Left ventricle myocardium inferior (tissue), 1 donor: ENCODE results near the gene COL7A1. TPM values are rescaled to one million over a fixed set of nuclear protein-coding genes. Genes with fewer than 3 reads are reported as not detected.

Source experiments
- DNase-seq: peaks from one replicate; pipeline ENCODE4 v3.0.0-alpha.2; 2020
- H3K27ac ChIP-seq: fragments of 200-600 bp; replicated peaks from 2 replicates; pipeline ENCODE4 v1.8.0; 2021
- H3K27me3 ChIP-seq: fragments of 200-600 bp; 2 replicates; pipeline ENCODE4 v1.8.0; 2021; ENCODE audit warnings: low read depth
- H3K36me3 ChIP-seq: fragments of 200-600 bp; 2 replicates; pipeline ENCODE4 v1.8.0; 2021
- H3K4me1 ChIP-seq: fragments of 200-600 bp; 2 replicates; pipeline ENCODE4 v1.8.0; 2021
- H3K4me3 ChIP-seq: fragments of 200-600 bp; 2 replicates; pipeline ENCODE4 v1.8.0; 2021; ENCODE audit warnings: mild to moderate bottlenecking, moderate library complexity
- H3K9me3 ChIP-seq: fragments of 200-600 bp; replicated peaks from 2 replicates; pipeline ENCODE4 v1.8.0; 2021
- CTCF ChIP-seq: fragments of 200-600 bp; IDR thresholded peaks from 2 replicates; pipeline ENCODE4 v1.8.0; 2021; ENCODE audit warnings: antibody characterized with exemption, mild to moderate bottlenecking, borderline replicate concordance
- intact Hi-C: fragments of 100-400 bp; cut with micrococcal nuclease; formaldehyde crosslinking; loops from one replicate; pipeline ENCODE4 v1.11.0; 2022
- total RNA-seq: library from RNA; stranded (reverse); fragmentation: NEBNext Ultra II Directional; extraction: Animal tissue kit (Norgen Biotek cat#: 25700); gene quantifications from one replicate; pipeline ENCODE4 v1.2.1, GENCODE V29; 2021
- donor health status: DM: no; HTN: yes; CAD: no; lungs with severe emphysema.

The COL7A1 gene
- total RNA-seq, 1 donor from 2014 or later: 24.4 TPM

GRCh38 chr3:48587686-48588085, 7.4 kb downstream of the COL7A1 start:
- Histone ChIP-seq H3K4me1 (no peaks in the 10 kb centered on the region), H3K9me3 (no peaks in the 10 kb centered on the region), H3K27ac (no peak overlapping the region), H3K27me3 (no peaks in the 10 kb centered on the region), H3K36me3 (peaks cover 44% of the 10 kb centered on the region), H3K4me3 (no peak overlapping the region)
- TF ChIP-seq CTCF: no peak
- DNase-seq: no peak
- intact Hi-C loops: no loop called here

GRCh38 chr3:48585411-48585810, 9.7 kb downstream of the COL7A1 start:
- no peak for TF ChIP-seq CTCF

GRCh38 chr3:48584836-48585235, 10.3 kb downstream of the COL7A1 start:
- Histone ChIP-seq H3K4me3 (no peak overlapping the region), H3K27ac (no peak overlapping the region), H3K4me1 (no peaks in the 10 kb centered on the region), H3K36me3 (peaks cover 39% of the 10 kb centered on the region), H3K9me3 (no peaks in the 10 kb centered on the region), H3K27me3 (no peaks in the 10 kb centered on the region)
- no peak for DNase-seq
- intact Hi-C loops: no loop called here
- TF ChIP-seq CTCF: no peak

More at GRCh38 chr3:48585411-48585810, 9.7 kb downstream of the COL7A1 start:
- intact Hi-C loops: no loop called here
- Histone ChIP-seq H3K27me3 (no peaks in the 10 kb centered on the region), H3K9me3 (no peaks in the 10 kb centered on the region), H3K27ac (no peak overlapping the region), H3K36me3 (peaks cover 39% of the 10 kb centered on the region), H3K4me1 (no peaks in the 10 kb centered on the region), H3K4me3 (no peak overlapping the region)
- no peak for DNase-seq

- intact Hi-C loops: no loop called here
- peaks cover 34% of the 10 kb centered on the region for H3K36me3 ChIP-seq
- H3K27ac ChIP-seq: no peak overlapping the region
- TF ChIP-seq CTCF: no peak
- no peaks in the 10 kb centered on the region for H3K4me1 ChIP-seq
- no peak overlapping the region for H3K4me3 ChIP-seq
- no peak for DNase-seq
- no peaks in the 10 kb centered on the region for H3K27me3 ChIP-seq
- H3K9me3 ChIP-seq: no peaks in the 10 kb centered on the region
Observed at GRCh38 chr3:48581621-48582481, 13.3 kb downstream of the COL7A1 start.

GRCh38 chr3:48576647-48577046, 18.5 kb downstream of the COL7A1 start:
- H3K27ac ChIP-seq: no peak overlapping the region
- DNase-seq: no peak
- H3K9me3 ChIP-seq: no peaks in the 10 kb centered on the region
- TF ChIP-seq CTCF: no peak
- no peaks in the 10 kb centered on the region for H3K27me3 ChIP-seq
- H3K36me3 ChIP-seq: peaks cover 13% of the 10 kb centered on the region
- intact Hi-C loops: no loop called here
- H3K4me1 ChIP-seq: no peaks in the 10 kb centered on the region
- no peak overlapping the region for H3K4me3 ChIP-seq
